ENCODE results near the gene SF3B4. TPM values are rescaled to one million over a fixed set of nuclear protein-coding genes. Genes with fewer than 3 reads are reported as not detected.

The SF3B4 gene
- total RNA-seq, 5 donors from 2014 or later (not counting 1 experiment from before 2014, with no cell fraction given): 45.3 to 54.6 (median 51.6) TPM

DNA sequence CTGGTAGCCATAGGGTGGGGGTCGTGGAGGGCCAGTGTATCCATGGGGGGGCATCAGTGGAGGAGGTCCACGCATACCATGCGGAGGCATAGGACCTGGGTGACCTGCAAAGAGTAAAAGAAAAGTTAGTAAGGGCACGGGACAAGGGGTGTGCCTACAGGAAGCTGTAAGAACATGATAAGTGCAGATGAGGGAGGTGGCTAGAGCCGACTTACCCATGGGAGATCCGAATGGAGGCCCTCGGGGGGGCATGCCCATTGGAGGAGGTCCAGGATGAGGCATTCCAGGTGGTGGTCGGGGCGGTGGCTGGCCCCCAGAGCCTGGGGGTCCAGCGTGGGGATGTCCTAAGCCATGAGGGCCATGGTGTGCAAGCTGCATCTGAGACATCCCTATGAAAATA lies 4.0 kb downstream of the SF3B4 start:
- Histone ChIP-seq H3K27ac (ENCODE audit: low read length) (no peak overlapping the region), H3K36me3 (ENCODE audit: control insufficient read depth in 2 of 2, extremely low read depth in 1 of 2, insufficient read depth in 1 of 2, low read length in 1 of 2) (peaks cover 10 to 42% of the 10 kb centered on the region in 2 donors), H3K4me3 (ENCODE audit: control insufficient read depth in 1 of 2, extremely low read depth in 1 of 2, low read length in 1 of 2) (no peak overlapping the region), H3K4me1 (ENCODE audit: control insufficient read depth in 1 of 2, extremely low read depth in 1 of 2, insufficient read depth in 2 of 2, low read length in 2 of 2) (peaks cover 17 to 24% of the 10 kb centered on the region in 2 experiments), H3K27me3 (replicated peaks in 1 of 2; ENCODE audit: control insufficient read depth in 2 of 2, extremely low read depth in 1 of 2, insufficient read depth in 2 of 2, low read length in 1 of 2) (no peaks in the 10 kb centered on the region), H3K9me3 (no peaks in the 10 kb centered on the region)
- Mint-ChIP-seq H3K9me3 (no peaks in the 10 kb centered on the region), H3K27me3 (no peaks in the 10 kb centered on the region), H3K4me1 (peaks cover 39 to 49% (median 42%) of the 10 kb centered on the region in 3 donors), H3K27ac (no peak overlapping the region), H3K36me3 (peaks cover 49% of the 10 kb centered on the region), H3K4me3 (no peak overlapping the region)
- WGBS (ENCODE audit: insufficient coverage): 94% methylated on average over 6 of the region's 10 CpGs
- no peak for DNase-seq
- no peak for ATAC-seq (replicated peaks in 1 of 4)
- ChIA-PET CTCF (no interaction called here), POLR2A (no interaction called here)

DNA sequence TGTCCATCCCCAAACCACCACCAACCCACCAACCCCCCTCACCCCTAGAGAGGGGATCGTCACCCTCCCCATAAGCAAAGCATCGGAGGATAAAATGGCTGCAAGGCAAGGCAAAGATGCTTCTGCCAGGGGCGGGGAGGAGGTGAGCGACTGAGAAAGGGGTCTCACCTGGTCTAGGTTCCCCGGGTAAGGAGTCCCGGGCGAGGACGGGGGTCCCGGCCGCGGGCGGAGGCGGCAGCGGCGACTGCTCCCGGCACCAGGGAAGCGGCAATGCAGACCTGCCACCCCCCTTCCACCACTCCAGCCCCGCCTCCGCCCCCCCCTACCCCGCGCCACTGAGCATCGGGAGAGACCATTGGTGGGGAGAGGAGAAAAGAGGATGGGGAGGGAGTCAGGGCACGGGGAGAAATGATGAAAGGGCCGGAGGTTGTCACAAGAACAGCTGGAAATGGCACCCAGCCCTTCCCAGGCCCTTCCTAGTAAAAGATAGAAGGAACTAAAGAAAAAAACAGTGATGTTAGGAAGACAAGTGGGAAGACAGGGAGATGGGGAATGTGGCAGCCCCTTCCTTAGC lies 9.9 kb downstream of the SF3B4 start, which contains the start of gene SV2A:
Gene SV2A, minus strand, starts transcription at position 274 of the 574 bp plus-strand sequence. CDS start 4,004 bp downstream, outside the sequence.
- H3K36me3 ChIP-seq (ENCODE audit: control insufficient read depth in 2 of 2, extremely low read depth in 1 of 2, insufficient read depth in 1 of 2, low read length in 1 of 2): peaks cover 0 to 4% of the 10 kb centered on the region in 2 donors
- Mint-ChIP-seq H3K9me3 (no peaks in the 10 kb centered on the region), H3K4me3 (peak within 1 kb of the TSS; percentile 70 to 83 (median 77)), H3K4me1 (peaks cover 34 to 41% (median 40%) of the 10 kb centered on the region in 3 donors), H3K36me3 (peaks cover 10% of the 10 kb centered on the region), H3K27ac (peak within 1 kb of the TSS; percentile 43 to 61), H3K27me3 (peaks cover 0 to 2% of the 10 kb centered on the region in 2 donors)
- no peak within 1 kb of the TSS for H3K27ac ChIP-seq (ENCODE audit: low read length)
- ChIA-PET POLR2A (no interaction called here), CTCF (interaction anchor here in 1 of 2 donors (0.5 kb wide), 1 partner anchor 133 kb away, joined by 6 read pairs; no protein-coding TSS in a partner anchor)
- DNase-seq (peak in 28 of 35 experiments; percentile 12 to 57 (median 25)), ATAC-seq (replicated peaks in 1 of 4) (peak; percentile 74 to 80 (median 76))
- peaks cover 18 to 27% of the 10 kb centered on the region in 2 experiments for H3K4me1 ChIP-seq (ENCODE audit: control insufficient read depth in 1 of 2, extremely low read depth in 1 of 2, insufficient read depth in 2 of 2, low read length in 2 of 2)
- peaks cover 0 to 12% of the 10 kb centered on the region in 2 experiments for H3K27me3 ChIP-seq (replicated peaks in 1 of 2; ENCODE audit: control insufficient read depth in 2 of 2, extremely low read depth in 1 of 2, insufficient read depth in 2 of 2, low read length in 1 of 2)
- H3K4me3 ChIP-seq (ENCODE audit: control insufficient read depth in 1 of 2, extremely low read depth in 1 of 2, low read length in 1 of 2): peak within 1 kb of the TSS; percentile 65 to 77
- no peaks in the 10 kb centered on the region for H3K9me3 ChIP-seq
- 0% methylated on average over 2 of the region's 24 CpGs for WGBS (ENCODE audit: insufficient coverage)

DNA sequence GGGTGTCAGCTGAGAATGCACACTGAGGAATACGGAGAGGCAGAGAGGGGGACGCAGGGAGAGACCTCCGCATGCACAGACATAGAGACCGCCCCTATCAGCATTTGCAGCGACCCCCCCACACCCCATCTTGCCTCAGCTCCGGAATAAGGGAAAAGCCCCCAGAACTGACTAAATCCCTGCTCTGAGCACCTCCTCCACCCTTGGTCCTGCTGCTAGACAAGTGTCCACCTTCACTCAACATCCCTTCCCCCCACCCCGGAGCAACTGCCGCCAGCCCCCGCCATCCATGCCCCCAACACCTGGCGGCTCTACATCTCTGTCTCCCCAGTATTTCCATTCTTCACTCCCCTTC lies 10.7 kb downstream of the SF3B4 start:
- peaks cover 0 to 12% of the 10 kb centered on the region in 2 experiments for H3K27me3 ChIP-seq (replicated peaks in 1 of 2; ENCODE audit: control insufficient read depth in 2 of 2, extremely low read depth in 1 of 2, insufficient read depth in 2 of 2, low read length in 1 of 2)
- H3K27ac ChIP-seq (ENCODE audit: low read length): no peak overlapping the region
- H3K36me3 ChIP-seq (ENCODE audit: control insufficient read depth in 2 of 2, extremely low read depth in 1 of 2, insufficient read depth in 1 of 2, low read length in 1 of 2): no peaks in the 10 kb centered on the region
- Mint-ChIP-seq H3K4me3 (peak overlapping the region; percentile 70 to 83 (median 77)), H3K27ac (no peak overlapping the region), H3K9me3 (no peaks in the 10 kb centered on the region), H3K4me1 (peaks cover 34 to 46% (median 41%) of the 10 kb centered on the region in 3 donors), H3K27me3 (peaks cover 0 to 2% of the 10 kb centered on the region in 2 donors), H3K36me3 (peaks cover 4% of the 10 kb centered on the region)
- peaks cover 18 to 27% of the 10 kb centered on the region in 2 experiments for H3K4me1 ChIP-seq (ENCODE audit: control insufficient read depth in 1 of 2, extremely low read depth in 1 of 2, insufficient read depth in 2 of 2, low read length in 2 of 2)
- H3K9me3 ChIP-seq: no peaks in the 10 kb centered on the region
- no peak for DNase-seq
- ChIA-PET CTCF (no interaction called here), POLR2A (no interaction called here)
- H3K4me3 ChIP-seq (ENCODE audit: control insufficient read depth in 1 of 2, extremely low read depth in 1 of 2, low read length in 1 of 2): peak overlapping the region; percentile 65 to 77
- peak in 2 of 4 experiments; percentile 4 to 17 for ATAC-seq (replicated peaks in 1 of 4)
- 7% methylated on average over 8 of the region's 10 CpGs for WGBS (ENCODE audit: insufficient coverage)

DNA sequence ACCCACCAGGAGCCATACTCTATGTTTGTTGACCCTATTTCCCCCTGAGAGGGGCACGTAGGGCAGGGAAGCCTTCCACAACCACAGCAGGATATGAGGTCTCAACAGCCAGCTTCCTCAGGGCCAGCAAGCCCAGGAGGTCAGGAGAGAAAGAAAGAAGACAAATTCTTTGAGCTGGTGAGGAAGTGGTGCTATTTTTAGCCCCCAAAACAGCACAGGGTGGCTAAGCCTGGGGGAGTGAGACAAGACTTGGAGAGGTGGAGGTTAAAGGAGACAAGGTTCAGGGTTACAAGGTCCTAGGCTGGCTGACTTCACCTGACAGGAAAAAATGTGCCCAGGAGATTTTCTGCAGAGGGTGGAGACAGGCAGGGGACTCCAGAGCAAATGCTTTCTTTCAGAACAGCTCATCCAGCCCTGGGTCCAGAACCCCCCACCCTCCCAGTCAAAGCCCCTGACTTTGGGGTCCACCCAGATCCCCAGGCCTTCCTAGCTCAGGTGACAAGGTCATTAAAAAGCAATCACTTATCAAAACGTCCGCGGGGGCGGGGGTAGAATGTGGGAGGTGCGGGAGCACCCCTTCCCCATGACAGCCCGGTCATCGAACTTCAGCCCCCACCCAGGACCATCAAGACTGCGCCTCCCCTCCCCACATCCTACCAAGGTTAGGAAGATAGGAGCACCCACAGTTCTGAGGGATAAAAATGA lies 11.3 kb downstream of the SF3B4 start:
- Mint-ChIP-seq H3K4me1 (peaks cover 34 to 46% (median 41%) of the 10 kb centered on the region in 3 donors), H3K36me3 (no peaks in the 10 kb centered on the region), H3K27ac (peak overlapping the region; percentile 69 to 78), H3K4me3 (peak overlapping the region; percentile 70 to 83 (median 77)), H3K9me3 (no peaks in the 10 kb centered on the region), H3K27me3 (peaks cover 0 to 2% of the 10 kb centered on the region in 2 donors)
- Histone ChIP-seq H3K9me3 (no peaks in the 10 kb centered on the region), H3K4me1 (ENCODE audit: control insufficient read depth in 1 of 2, extremely low read depth in 1 of 2, insufficient read depth in 2 of 2, low read length in 2 of 2) (peaks cover 18 to 27% of the 10 kb centered on the region in 2 experiments), H3K27me3 (replicated peaks in 1 of 2; ENCODE audit: control insufficient read depth in 2 of 2, extremely low read depth in 1 of 2, insufficient read depth in 2 of 2, low read length in 1 of 2) (peaks cover 0 to 12% of the 10 kb centered on the region in 2 experiments), H3K4me3 (ENCODE audit: control insufficient read depth in 1 of 2, extremely low read depth in 1 of 2, low read length in 1 of 2) (peak overlapping the region; percentile 33 to 65), H3K27ac (ENCODE audit: low read length) (no peak overlapping the region), H3K36me3 (ENCODE audit: control insufficient read depth in 2 of 2, extremely low read depth in 1 of 2, insufficient read depth in 1 of 2, low read length in 1 of 2) (no peaks in the 10 kb centered on the region)
- ATAC-seq (replicated peaks in 1 of 4) (peak in 2 of 4 experiments; percentile 13 to 17), DNase-seq (no peak)
- CTCF ChIA-PET: interaction anchor here in 1 of 2 donors (0.6 kb wide), 1 partner anchor 423 kb away, joined by 4 read pairs; no protein-coding TSS in a partner anchor
- WGBS (ENCODE audit: insufficient coverage): no CpG with 5 or more reads among the region's 9 CpGs
- POLR2A ChIA-PET: no interaction called here

DNA sequence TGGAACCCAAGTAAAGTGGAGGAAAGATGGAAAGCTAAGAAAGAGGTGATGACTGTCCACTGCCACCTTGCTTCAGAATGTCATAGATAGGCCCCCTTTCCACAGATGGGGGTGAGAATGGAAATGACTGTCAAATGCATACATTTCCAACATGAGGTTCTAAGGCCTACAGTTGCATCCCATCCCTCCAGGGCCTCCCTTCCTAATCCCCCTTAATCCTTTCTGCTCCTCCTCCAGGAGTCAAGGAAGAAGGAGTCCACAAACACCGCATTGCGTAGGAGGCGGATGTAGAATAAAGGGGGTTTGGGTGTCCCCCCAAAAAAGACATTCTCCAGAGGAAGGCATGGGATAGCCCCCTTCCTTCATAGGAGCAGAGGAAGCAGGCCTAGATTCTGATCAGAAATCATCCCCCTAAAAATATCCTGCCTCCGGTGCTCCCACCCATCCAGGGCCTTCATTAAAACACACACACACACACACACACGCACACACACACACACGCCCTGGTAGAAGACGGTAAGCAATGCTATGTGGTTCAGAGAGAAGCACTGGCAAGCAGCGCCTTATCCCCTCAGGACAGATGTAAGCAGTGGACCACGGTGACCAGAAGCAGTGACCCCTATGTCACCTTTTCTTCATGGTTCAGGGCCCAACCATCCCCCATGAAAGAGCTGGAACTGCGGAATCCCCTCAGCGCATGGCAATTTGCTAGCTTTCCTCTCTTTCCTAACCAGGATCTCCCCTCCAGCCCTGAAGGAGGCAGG lies 12.0 kb downstream of the SF3B4 start:
- Histone ChIP-seq H3K36me3 (ENCODE audit: control insufficient read depth in 2 of 2, extremely low read depth in 1 of 2, insufficient read depth in 1 of 2, low read length in 1 of 2) (no peaks in the 10 kb centered on the region), H3K4me1 (ENCODE audit: control insufficient read depth in 1 of 2, extremely low read depth in 1 of 2, insufficient read depth in 2 of 2, low read length in 2 of 2) (peaks cover 18 to 27% of the 10 kb centered on the region in 2 experiments), H3K27ac (ENCODE audit: low read length) (no peak overlapping the region), H3K9me3 (no peaks in the 10 kb centered on the region), H3K4me3 (ENCODE audit: control insufficient read depth in 1 of 2, extremely low read depth in 1 of 2, low read length in 1 of 2) (no peak overlapping the region), H3K27me3 (replicated peaks in 1 of 2; ENCODE audit: control insufficient read depth in 2 of 2, extremely low read depth in 1 of 2, insufficient read depth in 2 of 2, low read length in 1 of 2) (peaks cover 0 to 12% of the 10 kb centered on the region in 2 experiments)
- Mint-ChIP-seq H3K36me3 (peaks cover 3% of the 10 kb centered on the region), H3K27ac (peak overlapping the region; percentile 69 to 78), H3K9me3 (no peaks in the 10 kb centered on the region), H3K4me3 (peak overlapping the region; percentile 70 to 83 (median 77)), H3K27me3 (peaks cover 0 to 2% of the 10 kb centered on the region in 2 donors), H3K4me1 (peaks cover 34 to 46% (median 41%) of the 10 kb centered on the region in 3 donors)
- CTCF ChIA-PET: interaction anchor here in 1 of 2 donors (0.6 kb wide), 1 partner anchor 423 kb away, joined by 4 read pairs; no protein-coding TSS in a partner anchor
- POLR2A ChIA-PET: interaction anchor here in 1 of 2 donors (1.1 kb wide), 1 partner anchor 10 kb away, joined by 3 read pairs; no protein-coding TSS in a partner anchor
- DNase-seq: no peak
- 86% methylated on average over 5 of the region's 11 CpGs for WGBS (ENCODE audit: insufficient coverage)
- ATAC-seq (replicated peaks in 1 of 4): no peak

DNA sequence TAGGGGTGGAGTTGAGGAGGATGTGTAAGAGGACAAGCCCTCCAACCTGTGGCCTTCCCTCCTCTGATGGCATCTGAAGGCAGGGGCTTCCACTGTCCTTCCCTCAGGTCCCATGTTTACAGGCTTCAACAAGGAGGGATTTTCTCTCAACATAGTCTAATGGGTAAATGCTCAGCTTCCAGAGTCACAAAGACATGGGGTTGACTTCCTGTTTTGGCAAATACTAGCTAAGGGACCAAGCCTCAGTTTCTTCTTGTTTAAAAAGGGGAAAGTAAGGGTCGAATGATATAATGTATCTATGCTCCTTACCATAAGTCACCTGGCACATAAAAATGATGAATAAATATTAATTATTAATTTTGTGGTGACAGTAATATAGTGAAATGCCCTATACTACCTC lies 13.1 kb downstream of the SF3B4 start:
- H3K27me3 Mint-ChIP-seq: peaks cover 0 to 2% of the 10 kb centered on the region in 2 donors
- no peak overlapping the region for H3K4me3 Mint-ChIP-seq
- ChIA-PET CTCF (no interaction called here), POLR2A (interaction anchor here in 1 of 2 donors (1.1 kb wide), 1 partner anchor 11 kb away, joined by 3 read pairs; no protein-coding TSS in a partner anchor)
- peaks cover 3% of the 10 kb centered on the region for H3K36me3 Mint-ChIP-seq
- no CpG with 5 or more reads among the region's 1 CpG for WGBS (ENCODE audit: insufficient coverage)
- DNase-seq: no peak
- H3K4me1 ChIP-seq (ENCODE audit: control insufficient read depth in 1 of 2, extremely low read depth in 1 of 2, insufficient read depth in 2 of 2, low read length in 2 of 2): peaks cover 18 to 27% of the 10 kb centered on the region in 2 experiments
- peaks cover 34 to 46% (median 41%) of the 10 kb centered on the region in 3 donors for H3K4me1 Mint-ChIP-seq
- no peaks in the 10 kb centered on the region for H3K36me3 ChIP-seq (ENCODE audit: control insufficient read depth in 2 of 2, extremely low read depth in 1 of 2, insufficient read depth in 1 of 2, low read length in 1 of 2)
- H3K9me3 Mint-ChIP-seq: no peaks in the 10 kb centered on the region
- ATAC-seq (replicated peaks in 1 of 4): no peak
- peak overlapping the region in 1 of 2 donors; percentile 79 for H3K27ac Mint-ChIP-seq
- peaks cover 0 to 12% of the 10 kb centered on the region in 2 experiments for H3K27me3 ChIP-seq (replicated peaks in 1 of 2; ENCODE audit: control insufficient read depth in 2 of 2, extremely low read depth in 1 of 2, insufficient read depth in 2 of 2, low read length in 1 of 2)
- no peak overlapping the region for H3K4me3 ChIP-seq (ENCODE audit: control insufficient read depth in 1 of 2, extremely low read depth in 1 of 2, low read length in 1 of 2)
- H3K9me3 ChIP-seq: no peaks in the 10 kb centered on the region
- peak overlapping the region; percentile 14 for H3K27ac ChIP-seq (ENCODE audit: low read length)
